ENCODE measurements around the gene ANKRD6. TPM values are rescaled to one million over a fixed set of nuclear protein-coding genes. Genes with fewer than 3 reads are reported as not detected.

Gene ANKRD6
- polyA plus RNA-seq, 4 donors, result 0.89 to 7.9 (median 1.8) TPM

DNA sequence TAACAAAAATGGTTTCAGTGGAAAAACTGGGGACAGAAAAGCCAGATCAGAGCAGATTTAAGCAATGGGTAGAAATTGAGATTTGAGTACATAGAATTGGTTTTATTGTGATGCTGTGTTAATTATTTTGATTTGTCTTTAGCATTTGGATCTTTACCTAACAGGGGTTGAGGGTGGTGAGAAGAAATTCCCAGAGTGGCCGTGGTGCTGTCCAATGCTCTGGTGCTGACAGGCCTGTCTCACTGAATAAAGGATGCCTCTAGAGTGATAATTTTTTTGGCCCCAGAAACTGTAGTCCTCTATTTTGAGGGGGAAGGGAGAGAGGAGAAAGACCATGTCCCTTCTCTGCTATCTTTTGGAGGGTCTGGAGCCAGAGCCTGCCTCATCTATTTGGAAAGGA, 126.5 kb downstream of the ANKRD6 start:
- FAIRE-seq, result no peak
- H3K27me3 ChIP-seq (ENCODE audit: control insufficient read depth in 3 of 3, insufficient read depth in 3 of 3, low read length in 3 of 3), result peaks cover 0 to 8% (median 0%) of the 10 kb centered on the region in 3 donors
- WGBS, 3 donors, result 65 to 75% (median 70%) methylated on average over 1 of the region's 1 CpG

DNA sequence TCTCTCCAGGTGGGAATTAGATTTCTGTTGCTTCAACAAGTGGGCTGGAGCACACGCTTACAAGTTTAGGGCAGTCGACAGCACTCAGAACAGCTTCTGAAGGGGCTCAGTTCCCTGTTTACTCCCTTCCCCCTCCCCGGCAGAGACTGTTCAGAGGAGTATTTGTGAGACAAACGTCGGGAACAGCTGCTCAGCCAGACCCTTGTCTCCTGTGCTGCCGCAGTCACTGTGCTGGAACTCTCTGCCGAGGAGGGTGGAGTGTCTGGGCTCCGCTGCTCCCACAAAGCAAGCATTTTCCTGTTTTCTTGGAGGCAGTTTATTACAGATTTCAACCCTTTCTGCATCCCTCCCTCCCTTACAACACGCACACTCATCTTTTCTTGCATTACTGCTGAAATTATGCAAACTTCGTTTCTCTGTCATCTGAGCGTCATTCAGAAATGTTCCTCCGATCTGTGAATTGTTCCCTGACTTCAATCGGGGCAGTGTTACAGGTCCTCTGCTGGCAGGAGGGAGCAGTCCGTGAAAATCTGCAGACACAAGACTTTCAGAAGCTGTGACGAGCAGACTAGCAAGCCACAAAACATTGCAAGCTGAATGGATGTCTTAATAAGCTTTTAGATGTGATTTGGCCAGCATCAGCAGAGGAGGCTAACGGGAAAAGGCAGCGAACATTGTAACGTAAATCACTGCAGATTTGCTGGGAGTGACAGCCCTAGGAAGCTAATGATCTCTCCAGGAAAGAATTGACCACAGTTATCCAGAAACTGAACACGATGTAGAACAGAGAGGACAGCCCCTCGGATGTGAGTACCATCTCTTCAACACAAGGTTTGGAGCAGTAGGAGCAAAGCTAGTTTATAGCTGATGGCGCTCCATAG, 129.4 kb downstream of the ANKRD6 start:
- 58 to 75% (median 74%) methylated on average over 21 of the region's 21 CpGs for WGBS, 3 donors
- DNase-seq, result no peak
- peaks cover 0 to 4% of the 10 kb centered on the region in 2 donors for H3K9me3 ChIP-seq (ENCODE audit: control insufficient read depth in 2 of 2, insufficient read depth in 1 of 2, low read depth in 1 of 2, low read length in 1 of 2)
- H3K27me3 ChIP-seq (ENCODE audit: control insufficient read depth in 3 of 3, insufficient read depth in 3 of 3, low read length in 3 of 3), result peaks cover 0 to 8% (median 0%) of the 10 kb centered on the region in 3 donors
- H3K4me1 ChIP-seq (ENCODE audit: control insufficient read depth in 3 of 3, insufficient read depth in 2 of 3, low read depth in 1 of 3, low read length in 2 of 3), result no peaks in the 10 kb centered on the region
- no peaks in the 10 kb centered on the region for H3K36me3 ChIP-seq (ENCODE audit: control insufficient read depth in 3 of 3, insufficient read depth in 2 of 3, low read depth in 1 of 3, low read length in 3 of 3)
- H3K27ac ChIP-seq (ENCODE audit: low read depth in 1 of 3, low read length in 2 of 3), result no peak overlapping the region
- H3K4me3 ChIP-seq (ENCODE audit: low read depth in 1 of 3, low read length in 3 of 3), result no peak overlapping the region
- FAIRE-seq, result no peak

More for the DNA sequence above, 126.5 kb downstream of the ANKRD6 start:
- H3K36me3 ChIP-seq (ENCODE audit: control insufficient read depth in 3 of 3, insufficient read depth in 2 of 3, low read depth in 1 of 3, low read length in 3 of 3), result no peaks in the 10 kb centered on the region
- H3K27ac ChIP-seq (ENCODE audit: low read depth in 1 of 3, low read length in 2 of 3), result no peak overlapping the region
- peaks cover 0 to 4% of the 10 kb centered on the region in 2 donors for H3K9me3 ChIP-seq (ENCODE audit: control insufficient read depth in 2 of 2, insufficient read depth in 1 of 2, low read depth in 1 of 2, low read length in 1 of 2)
- DNase-seq, result no peak
- H3K4me3 ChIP-seq (ENCODE audit: low read depth in 1 of 3, low read length in 3 of 3), result no peak overlapping the region
- H3K4me1 ChIP-seq (ENCODE audit: control insufficient read depth in 3 of 3, insufficient read depth in 2 of 3, low read depth in 1 of 3, low read length in 2 of 3), result no peaks in the 10 kb centered on the region

DNA sequence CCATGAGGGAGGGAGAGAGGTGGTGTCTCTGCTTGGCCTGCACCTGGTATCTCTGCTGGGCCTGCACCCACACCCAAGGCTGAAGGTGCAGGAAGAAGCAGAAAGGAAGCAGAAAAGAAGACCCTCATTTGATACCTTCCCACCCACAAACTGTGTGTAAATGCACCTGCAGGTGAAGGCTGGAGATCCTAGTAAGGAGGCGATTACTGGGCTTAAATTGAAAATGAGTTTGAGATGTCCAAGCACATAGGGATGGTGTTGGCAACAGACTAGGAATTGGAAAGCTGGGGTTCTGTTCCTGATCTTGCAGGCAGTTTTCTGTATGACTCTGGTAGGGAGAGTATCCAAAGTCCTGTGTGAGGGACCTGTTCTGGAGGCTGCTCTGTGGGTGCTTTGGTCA, 130.9 kb downstream of the ANKRD6 start:
- Histone ChIP-seq H3K27me3 (ENCODE audit: control insufficient read depth in 3 of 3, insufficient read depth in 3 of 3, low read length in 3 of 3) (peaks cover 0 to 8% (median 0%) of the 10 kb centered on the region in 3 donors), H3K4me3 (ENCODE audit: low read depth in 1 of 3, low read length in 3 of 3) (no peak overlapping the region), H3K36me3 (ENCODE audit: control insufficient read depth in 3 of 3, insufficient read depth in 2 of 3, low read depth in 1 of 3, low read length in 3 of 3) (no peaks in the 10 kb centered on the region), H3K9me3 (ENCODE audit: control insufficient read depth in 2 of 2, insufficient read depth in 1 of 2, low read depth in 1 of 2, low read length in 1 of 2) (no peaks in the 10 kb centered on the region), H3K27ac (ENCODE audit: low read depth in 1 of 3, low read length in 2 of 3) (no peak overlapping the region), H3K4me1 (ENCODE audit: control insufficient read depth in 3 of 3, insufficient read depth in 2 of 3, low read depth in 1 of 3, low read length in 2 of 3) (no peaks in the 10 kb centered on the region)
- DNase-seq, result no peak
- 90 to 94% (median 92%) methylated on average over 1 of the region's 1 CpG for WGBS, 3 donors
- FAIRE-seq, result no peak

DNA sequence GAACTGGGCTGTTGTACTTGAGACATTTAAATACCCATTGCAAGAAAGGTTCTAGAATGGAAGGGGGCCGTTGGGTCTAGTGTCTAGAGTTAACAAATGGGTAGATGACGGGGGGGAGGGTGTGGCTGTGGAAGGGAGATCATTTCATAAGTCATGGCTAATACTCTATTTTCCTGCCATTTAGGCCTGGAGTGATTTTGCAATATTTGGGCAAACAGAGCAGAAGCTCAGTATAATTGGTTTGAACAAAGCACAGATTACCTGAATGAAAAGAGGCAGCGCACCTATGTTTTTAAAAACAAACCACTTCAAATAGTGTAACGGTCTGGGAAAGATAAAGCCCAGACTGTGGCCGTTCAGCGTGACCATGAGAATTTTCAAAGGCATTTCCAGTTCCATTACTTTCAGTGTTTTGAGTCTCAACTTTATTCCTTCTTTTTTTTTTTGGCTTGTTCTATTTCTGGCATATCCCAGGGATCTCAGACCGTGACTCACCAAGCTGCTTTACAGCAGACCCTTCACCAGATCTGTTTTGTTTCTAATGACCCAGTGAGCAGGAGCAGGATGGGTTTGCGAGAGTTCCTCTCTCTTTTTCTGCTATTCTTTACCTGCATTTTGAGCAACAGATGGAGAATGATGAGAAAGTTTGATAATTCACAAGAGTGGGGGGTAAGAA, 131.9 kb downstream of the ANKRD6 start:
- no peaks in the 10 kb centered on the region for H3K36me3 ChIP-seq (ENCODE audit: control insufficient read depth in 3 of 3, insufficient read depth in 2 of 3, low read depth in 1 of 3, low read length in 3 of 3)
- H3K27ac ChIP-seq (ENCODE audit: low read depth in 1 of 3, low read length in 2 of 3), result no peak overlapping the region
- H3K4me3 ChIP-seq (ENCODE audit: low read depth in 1 of 3, low read length in 3 of 3), result no peak overlapping the region
- 78 to 81% (median 78%) methylated on average over 8 of the region's 8 CpGs for WGBS, 3 donors
- DNase-seq (no peak), FAIRE-seq (no peak)
- peaks cover 0 to 8% (median 0%) of the 10 kb centered on the region in 3 donors for H3K27me3 ChIP-seq (ENCODE audit: control insufficient read depth in 3 of 3, insufficient read depth in 3 of 3, low read length in 3 of 3)
- H3K4me1 ChIP-seq (ENCODE audit: control insufficient read depth in 3 of 3, insufficient read depth in 2 of 3, low read depth in 1 of 3, low read length in 2 of 3), result no peaks in the 10 kb centered on the region
- no peaks in the 10 kb centered on the region for H3K9me3 ChIP-seq (ENCODE audit: control insufficient read depth in 2 of 2, insufficient read depth in 1 of 2, low read depth in 1 of 2, low read length in 1 of 2)

DNA sequence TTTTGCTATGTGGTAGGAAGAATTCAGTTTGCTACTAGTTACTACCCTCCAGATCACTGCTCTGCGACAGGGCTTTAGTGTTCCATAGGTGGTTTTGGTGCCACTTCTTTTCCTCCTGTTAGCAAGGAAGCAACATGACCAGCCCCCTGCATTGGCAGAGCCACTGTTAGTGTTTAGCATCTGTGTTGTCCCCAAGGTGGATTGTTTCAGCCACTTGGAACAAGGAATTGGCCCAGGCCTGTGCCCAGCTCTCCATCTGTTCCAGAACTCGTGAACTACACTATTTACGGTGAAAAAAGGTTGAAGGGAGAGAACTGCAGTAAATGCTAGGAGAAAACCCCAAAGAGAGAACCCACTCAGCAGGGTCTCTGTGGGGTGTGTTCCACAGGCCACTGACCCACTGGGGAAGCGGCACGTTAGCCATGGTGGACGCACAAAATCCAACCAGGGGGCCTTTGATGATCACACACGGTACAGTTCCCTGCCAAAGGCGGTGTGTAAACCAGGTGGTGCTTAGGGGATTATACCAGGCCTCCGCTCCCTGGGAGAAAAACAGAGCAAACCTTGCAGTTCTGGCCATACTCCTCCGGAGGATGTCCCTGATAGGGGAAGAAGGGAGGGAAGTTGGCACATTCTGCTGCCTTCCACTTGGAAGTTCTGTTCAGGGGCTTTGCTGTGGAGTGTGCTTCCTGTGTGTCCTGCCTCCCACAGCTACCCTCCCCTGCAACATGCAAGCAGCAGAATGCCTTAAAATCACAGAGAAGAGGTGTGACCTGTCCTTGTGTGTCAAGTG, 133.3 kb downstream of the ANKRD6 start:
- WGBS, 3 donors, result 86 to 96% (median 90%) methylated on average over 10 of the region's 10 CpGs
- no peaks in the 10 kb centered on the region for H3K36me3 ChIP-seq (ENCODE audit: control insufficient read depth in 3 of 3, insufficient read depth in 2 of 3, low read depth in 1 of 3, low read length in 3 of 3)
- FAIRE-seq, result no peak

DNA sequence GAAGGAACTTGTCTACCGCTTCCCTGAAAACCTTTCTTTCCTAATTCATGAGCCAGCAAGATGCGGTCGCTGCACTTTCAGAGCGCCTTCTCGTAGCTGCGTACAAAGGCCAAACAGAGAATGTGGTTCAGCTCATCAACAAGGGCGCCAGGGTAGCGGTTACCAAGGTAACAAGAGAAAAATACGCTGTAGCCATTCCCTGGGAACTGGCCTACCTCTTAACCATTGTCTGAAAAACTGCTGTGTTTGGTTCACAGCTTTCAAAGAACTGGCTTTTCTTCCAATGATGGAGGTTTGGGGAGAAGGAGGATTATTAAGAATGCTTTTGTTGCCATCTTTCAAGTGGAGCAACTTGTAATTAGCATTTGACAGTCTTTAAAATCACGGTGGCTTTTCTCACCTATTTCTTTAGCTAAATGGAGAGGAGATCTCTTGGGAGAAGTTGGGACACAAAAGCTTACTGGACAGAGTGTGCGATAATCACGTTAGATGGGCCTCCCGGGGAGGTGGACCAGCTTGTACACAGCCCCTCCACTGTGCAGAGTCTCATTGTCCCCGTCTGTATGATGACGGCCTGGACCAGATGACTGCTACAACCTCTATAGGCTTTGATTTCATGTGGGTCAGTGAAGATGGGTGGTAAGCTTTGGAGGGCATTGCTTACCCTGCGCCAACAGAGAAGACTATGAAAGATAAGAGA, 134.1 kb downstream of the ANKRD6 start:
- no peak for DNase-seq
- Histone ChIP-seq H3K27ac (ENCODE audit: low read depth in 1 of 3, low read length in 2 of 3) (no peak overlapping the region), H3K4me1 (ENCODE audit: control insufficient read depth in 3 of 3, insufficient read depth in 2 of 3, low read depth in 1 of 3, low read length in 2 of 3) (no peaks in the 10 kb centered on the region), H3K9me3 (ENCODE audit: control insufficient read depth in 2 of 2, insufficient read depth in 1 of 2, low read depth in 1 of 2, low read length in 1 of 2) (no peaks in the 10 kb centered on the region), H3K4me3 (ENCODE audit: low read depth in 1 of 3, low read length in 3 of 3) (no peak overlapping the region), H3K36me3 (ENCODE audit: control insufficient read depth in 3 of 3, insufficient read depth in 2 of 3, low read depth in 1 of 3, low read length in 3 of 3) (no peaks in the 10 kb centered on the region), H3K27me3 (ENCODE audit: control insufficient read depth in 3 of 3, insufficient read depth in 3 of 3, low read length in 3 of 3) (peaks cover 0 to 4% (median 0%) of the 10 kb centered on the region in 3 donors)
- WGBS, 3 donors, result 89 to 93% (median 92%) methylated on average over 16 of the region's 16 CpGs
- FAIRE-seq, result no peak

More for the DNA sequence above, 133.3 kb downstream of the ANKRD6 start:
- peaks cover 0 to 8% (median 0%) of the 10 kb centered on the region in 3 donors for H3K27me3 ChIP-seq (ENCODE audit: control insufficient read depth in 3 of 3, insufficient read depth in 3 of 3, low read length in 3 of 3)
- H3K9me3 ChIP-seq (ENCODE audit: control insufficient read depth in 2 of 2, insufficient read depth in 1 of 2, low read depth in 1 of 2, low read length in 1 of 2), result no peaks in the 10 kb centered on the region
- no peaks in the 10 kb centered on the region for H3K4me1 ChIP-seq (ENCODE audit: control insufficient read depth in 3 of 3, insufficient read depth in 2 of 3, low read depth in 1 of 3, low read length in 2 of 3)
- no peak overlapping the region for H3K27ac ChIP-seq (ENCODE audit: low read depth in 1 of 3, low read length in 2 of 3)
- DNase-seq, result no peak
- H3K4me3 ChIP-seq (ENCODE audit: low read depth in 1 of 3, low read length in 3 of 3), result no peak overlapping the region

DNA sequence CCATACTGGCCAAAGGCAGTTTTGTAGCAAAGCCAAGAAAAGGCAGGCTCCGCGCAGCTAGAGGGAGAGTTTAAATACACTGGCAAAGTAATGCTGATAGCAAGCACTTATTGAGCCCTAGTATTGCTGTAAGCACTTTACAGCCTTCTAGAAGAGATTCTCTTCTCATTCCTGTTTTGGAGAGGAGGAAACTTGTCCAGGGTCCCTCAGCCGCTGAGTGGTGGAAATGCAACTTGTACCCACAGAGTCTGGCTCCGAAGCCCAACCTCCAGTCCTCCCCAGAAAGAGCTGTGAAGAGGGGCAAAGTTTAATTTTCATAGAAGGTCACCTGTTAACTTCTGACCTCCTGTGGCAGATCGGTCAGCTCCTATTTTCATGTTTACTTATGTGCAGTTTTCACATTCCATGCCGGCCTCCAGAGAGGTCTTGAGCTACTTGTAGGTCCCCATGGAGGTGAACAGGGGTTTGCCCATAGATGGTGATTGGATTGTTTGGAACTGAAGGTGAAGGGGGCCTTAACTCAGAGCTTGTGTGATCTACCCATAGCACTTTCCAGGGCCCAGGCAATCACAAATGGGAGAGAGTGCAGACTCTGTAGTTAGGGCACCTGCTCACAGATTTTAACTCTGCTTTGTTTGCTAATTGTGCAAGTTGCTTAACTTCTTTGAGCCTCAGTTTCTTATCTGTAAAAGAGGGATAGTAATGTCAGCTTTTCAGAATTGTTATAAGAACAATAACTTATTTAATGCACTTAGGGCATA, 134.9 kb downstream of the ANKRD6 start:
- no peak for DNase-seq
- no peaks in the 10 kb centered on the region for H3K27me3 ChIP-seq (ENCODE audit: control insufficient read depth in 3 of 3, insufficient read depth in 3 of 3, low read length in 3 of 3)
- FAIRE-seq, result no peak
- H3K9me3 ChIP-seq (ENCODE audit: control insufficient read depth in 2 of 2, insufficient read depth in 1 of 2, low read depth in 1 of 2, low read length in 1 of 2), result no peaks in the 10 kb centered on the region
- H3K4me1 ChIP-seq (ENCODE audit: control insufficient read depth in 3 of 3, insufficient read depth in 2 of 3, low read depth in 1 of 3, low read length in 2 of 3), result no peaks in the 10 kb centered on the region
- WGBS, 3 donors, result 69 to 75% (median 73%) methylated on average over 6 of the region's 6 CpGs
- no peaks in the 10 kb centered on the region for H3K36me3 ChIP-seq (ENCODE audit: control insufficient read depth in 3 of 3, insufficient read depth in 2 of 3, low read depth in 1 of 3, low read length in 3 of 3)
- H3K27ac ChIP-seq (ENCODE audit: low read depth in 1 of 3, low read length in 2 of 3), result no peak overlapping the region
- H3K4me3 ChIP-seq (ENCODE audit: low read depth in 1 of 3, low read length in 3 of 3), result no peak overlapping the region
